Panc1 (cell line): ENCODE data around the gene ISCA1. TPM values are rescaled to one million over a fixed set of nuclear protein-coding genes. Genes with fewer than 3 reads are reported as not detected.

Source experiments
- ATAC-seq: fragments of 200-7000 bp; cut with Tn5 transposase; 2 replicates; pipeline ENCODE4 v1.9.1; 2020; ENCODE audit warnings: mild to moderate bottlenecking, moderate library complexity
- BruUV-seq: library from RNA; stranded (reverse); fragments of 400-500 nt; replicated peaks from 2 replicates; lab custom pipeline; 2021; lab: Mats Ljungman, UMichigan
- CTCF ChIA-PET: fragments of 300-600 bp; sonication (Branson Sonifier 250); formaldehyde crosslinking; loops from one replicate; lab custom pipeline; 2022; ENCODE audit warnings: antibody characterized with exemption; lab: Charles Lee
- POLR2A ChIA-PET: fragments of 300-600 bp; sonication (Branson Sonifier 250); formaldehyde crosslinking; loops from one replicate; lab custom pipeline; 2022; ENCODE audit warnings: antibody characterized with exemption; lab: Charles Lee
- DNase-seq: peaks from one replicate; pipeline ENCODE4 v3.0.0-alpha.2; 2010; ENCODE audit warnings: low read depth, low spot score
- H3K27ac ChIP-seq: 2 replicates; pipeline ENCODE4 v1.5.1; 2011; ENCODE audit warnings: mild to moderate bottlenecking, low read length, inconsistent platforms
- H3K27me3 ChIP-seq: fragments of 200-500 bp; sonication (Bioruptor generic); 2 replicates; pipeline ENCODE4 v1.6.0; 2014; ENCODE audit warnings: low read length, inconsistent platforms; ENCODE audit not compliant: control insufficient read depth, insufficient read depth
- H3K36me3 ChIP-seq: fragments of 200-500 bp; sonication (Bioruptor generic); 2 replicates; pipeline ENCODE4 v1.5.1; 2014; ENCODE audit warnings: inconsistent platforms, mild to moderate bottlenecking, low read length, moderate library complexity; ENCODE audit not compliant: control insufficient read depth, insufficient read depth
- H3K4me1 ChIP-seq: 2 replicates; pipeline ENCODE4 v1.5.1; 2011; ENCODE audit warnings: inconsistent platforms, mild to moderate bottlenecking, low read length, moderate library complexity; ENCODE audit not compliant: control insufficient read depth, insufficient read depth
- H3K4me3 ChIP-seq, 2 experiments: 2 replicates each; pipeline ENCODE4 v1.5.1; 2011 to 2012; ENCODE audit warnings: low read depth in 2 of 2, low read length in 2 of 2, mild to moderate bottlenecking in 2 of 2, inconsistent platforms in 1 of 2, moderate library complexity in 1 of 2
- H3K9me3 ChIP-seq: fragments of 200-500 bp; sonication (Bioruptor generic); 2 replicates; pipeline ENCODE4 v1.5.1; 2014; ENCODE audit warnings: low read depth, mild to moderate bottlenecking, inconsistent platforms, low read length, moderate library complexity; ENCODE audit not compliant: control insufficient read depth, insufficient read depth
- POLR2AphosphoS5 ChIP-seq: IDR thresholded peaks from 2 replicates; pipeline ENCODE4 v1.6.1; 2012; ENCODE audit warnings: mild to moderate bottlenecking, low read depth, low read length, moderate library complexity
- SIN3A ChIP-seq: IDR thresholded peaks from 2 replicates; pipeline ENCODE4 v1.6.1; 2012; ENCODE audit warnings: low read depth, mild to moderate bottlenecking, low read length, moderate library complexity, borderline replicate concordance; ENCODE audit not compliant: insufficient read depth
- TCF7L2 ChIP-seq: IDR thresholded peaks from 2 replicates; pipeline ENCODE4 v1.6.1; 2011; ENCODE audit warnings: mild to moderate bottlenecking, low read depth, low read length, inconsistent platforms
- in situ Hi-C: cut with HindIII; loops from 2 replicates; pipeline ENCODE4 v1.10.0; 2016; ENCODE audit warnings: low sequenced_read_pairs, low pct_unique_long_range_greater_than_20kb
- intact Hi-C: fragments of 100-400 bp; cut with micrococcal nuclease; formaldehyde crosslinking; loops from one replicate; pipeline ENCODE4 v1.10.0; 2022; ENCODE audit not compliant: unreplicated experiment
- total RNA-seq: library from RNA; stranded (reverse); gene quantifications from one replicate; pipeline ENCODE4 v1.2.1, GENCODE V29; 2021; ENCODE audit not compliant: unreplicated experiment
- TF ChIP-seq, protein P1 (sequence below), 2 experiments: IDR thresholded peaks; 2 replicates each; pipeline ENCODE4 v1.6.1; 2011 to 2012; ENCODE audit warnings: low read depth in 2 of 2, control low read depth in 1 of 2, low read length in 1 of 2, mild to moderate bottlenecking in 1 of 2, moderate library complexity in 1 of 2; ENCODE audit not compliant: insufficient read depth in 1 of 2
- TF ChIP-seq, protein P2 (sequence below): fragments of 450-650 bp; IDR thresholded peaks from 2 replicates; pipeline ENCODE4 v1.5.1; 2017; ENCODE audit warnings: mild to moderate bottlenecking

Gene ISCA1
- total RNA-seq, 1 experiment from 2014 or later: 19.9 TPM

DNA sequence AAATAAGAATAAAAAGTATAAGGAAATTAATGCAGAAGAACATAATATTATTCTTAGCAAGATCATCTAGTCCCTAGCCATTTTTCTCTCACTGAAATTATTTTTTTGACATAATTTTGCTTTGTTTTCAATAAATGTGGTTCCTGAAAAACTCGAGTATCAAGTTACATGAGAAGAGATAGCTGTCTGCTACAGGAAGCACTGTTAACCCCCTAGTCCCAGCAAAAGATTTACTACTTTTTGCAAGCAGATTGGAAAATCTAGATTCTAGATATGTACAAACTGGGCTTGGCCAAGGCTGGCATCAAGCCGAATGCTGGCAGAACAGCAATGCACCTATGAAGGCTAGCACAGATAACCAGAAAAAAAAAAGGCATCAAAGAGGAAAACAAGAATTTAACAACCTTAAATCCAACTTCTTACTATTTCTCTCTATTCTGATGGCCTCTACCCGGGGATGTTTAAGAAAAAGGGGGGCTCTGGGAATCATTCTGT, 21.9 kb upstream of the ISCA1 start:
- Histone ChIP-seq H3K36me3 (peaks cover 21% of the 10 kb centered on the region), H3K9me3 (no peaks in the 10 kb centered on the region), H3K4me3 (no peak overlapping the region), H3K27me3 (no peaks in the 10 kb centered on the region), H3K27ac (no peak overlapping the region), H3K4me1 (no peaks in the 10 kb centered on the region)
- BruUV-seq: no TSS peak
- ATAC-seq (no peak), DNase-seq (no peak)
- intact Hi-C loops (no loop called here), in situ Hi-C loops (no loop called here)
- CTCF ChIA-PET: no interaction called here
- POLR2A ChIA-PET: no interaction called here
- TF ChIP-seq POLR2AphosphoS5 (no peak), TCF7L2 (no peak), SIN3A (no peak)
- TF ChIP-seq, protein P1, sequence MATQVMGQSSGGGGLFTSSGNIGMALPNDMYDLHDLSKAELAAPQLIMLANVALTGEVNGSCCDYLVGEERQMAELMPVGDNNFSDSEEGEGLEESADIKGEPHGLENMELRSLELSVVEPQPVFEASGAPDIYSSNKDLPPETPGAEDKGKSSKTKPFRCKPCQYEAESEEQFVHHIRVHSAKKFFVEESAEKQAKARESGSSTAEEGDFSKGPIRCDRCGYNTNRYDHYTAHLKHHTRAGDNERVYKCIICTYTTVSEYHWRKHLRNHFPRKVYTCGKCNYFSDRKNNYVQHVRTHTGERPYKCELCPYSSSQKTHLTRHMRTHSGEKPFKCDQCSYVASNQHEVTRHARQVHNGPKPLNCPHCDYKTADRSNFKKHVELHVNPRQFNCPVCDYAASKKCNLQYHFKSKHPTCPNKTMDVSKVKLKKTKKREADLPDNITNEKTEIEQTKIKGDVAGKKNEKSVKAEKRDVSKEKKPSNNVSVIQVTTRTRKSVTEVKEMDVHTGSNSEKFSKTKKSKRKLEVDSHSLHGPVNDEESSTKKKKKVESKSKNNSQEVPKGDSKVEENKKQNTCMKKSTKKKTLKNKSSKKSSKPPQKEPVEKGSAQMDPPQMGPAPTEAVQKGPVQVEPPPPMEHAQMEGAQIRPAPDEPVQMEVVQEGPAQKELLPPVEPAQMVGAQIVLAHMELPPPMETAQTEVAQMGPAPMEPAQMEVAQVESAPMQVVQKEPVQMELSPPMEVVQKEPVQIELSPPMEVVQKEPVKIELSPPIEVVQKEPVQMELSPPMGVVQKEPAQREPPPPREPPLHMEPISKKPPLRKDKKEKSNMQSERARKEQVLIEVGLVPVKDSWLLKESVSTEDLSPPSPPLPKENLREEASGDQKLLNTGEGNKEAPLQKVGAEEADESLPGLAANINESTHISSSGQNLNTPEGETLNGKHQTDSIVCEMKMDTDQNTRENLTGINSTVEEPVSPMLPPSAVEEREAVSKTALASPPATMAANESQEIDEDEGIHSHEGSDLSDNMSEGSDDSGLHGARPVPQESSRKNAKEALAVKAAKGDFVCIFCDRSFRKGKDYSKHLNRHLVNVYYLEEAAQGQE (IDR thresholded peaks at IDR 0.05; ENCODE audit: insufficient read depth in 1 of 2, low read depth in 2 of 2, low read length in 1 of 2): no peak
- TF ChIP-seq, protein P2, sequence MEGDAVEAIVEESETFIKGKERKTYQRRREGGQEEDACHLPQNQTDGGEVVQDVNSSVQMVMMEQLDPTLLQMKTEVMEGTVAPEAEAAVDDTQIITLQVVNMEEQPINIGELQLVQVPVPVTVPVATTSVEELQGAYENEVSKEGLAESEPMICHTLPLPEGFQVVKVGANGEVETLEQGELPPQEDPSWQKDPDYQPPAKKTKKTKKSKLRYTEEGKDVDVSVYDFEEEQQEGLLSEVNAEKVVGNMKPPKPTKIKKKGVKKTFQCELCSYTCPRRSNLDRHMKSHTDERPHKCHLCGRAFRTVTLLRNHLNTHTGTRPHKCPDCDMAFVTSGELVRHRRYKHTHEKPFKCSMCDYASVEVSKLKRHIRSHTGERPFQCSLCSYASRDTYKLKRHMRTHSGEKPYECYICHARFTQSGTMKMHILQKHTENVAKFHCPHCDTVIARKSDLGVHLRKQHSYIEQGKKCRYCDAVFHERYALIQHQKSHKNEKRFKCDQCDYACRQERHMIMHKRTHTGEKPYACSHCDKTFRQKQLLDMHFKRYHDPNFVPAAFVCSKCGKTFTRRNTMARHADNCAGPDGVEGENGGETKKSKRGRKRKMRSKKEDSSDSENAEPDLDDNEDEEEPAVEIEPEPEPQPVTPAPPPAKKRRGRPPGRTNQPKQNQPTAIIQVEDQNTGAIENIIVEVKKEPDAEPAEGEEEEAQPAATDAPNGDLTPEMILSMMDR: no peak

DNA sequence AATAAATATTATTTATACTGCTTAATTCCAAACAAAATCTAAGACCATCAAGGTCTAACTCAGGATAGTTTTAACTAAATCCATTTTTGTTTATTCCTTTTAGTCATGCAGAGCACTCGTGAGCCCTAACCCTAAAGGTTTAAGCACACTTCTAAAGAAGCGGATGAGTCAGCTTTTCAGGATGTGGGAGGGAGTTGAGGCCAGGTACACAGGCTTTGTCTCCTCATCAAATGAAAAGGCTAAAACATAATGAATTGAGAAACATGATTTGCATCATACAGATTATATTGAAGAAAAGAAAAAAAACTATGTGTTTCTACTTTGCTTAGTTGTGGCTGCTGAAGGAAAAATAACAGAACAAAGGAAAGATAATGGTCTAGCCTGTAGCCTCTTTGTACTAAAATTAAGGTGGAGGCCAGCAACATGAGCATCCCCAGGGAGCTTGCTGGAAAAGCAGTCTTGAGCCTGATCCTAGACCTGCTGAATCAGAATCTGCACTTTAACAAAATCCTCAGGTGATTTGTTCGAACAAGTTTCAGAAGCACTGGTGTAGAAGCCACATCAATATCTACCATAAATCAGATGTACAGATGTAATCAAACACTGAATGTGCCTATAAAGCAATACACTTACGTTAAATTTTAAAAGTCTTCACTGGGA, 21.1 kb upstream of the ISCA1 start:
- Histone ChIP-seq H3K36me3 (peaks cover 24% of the 10 kb centered on the region), H3K27me3 (no peaks in the 10 kb centered on the region), H3K9me3 (no peaks in the 10 kb centered on the region), H3K4me3 (no peak overlapping the region), H3K4me1 (no peaks in the 10 kb centered on the region), H3K27ac (no peak overlapping the region)
- in situ Hi-C loops (no loop called here), intact Hi-C loops (no loop called here)
- ChIA-PET CTCF (no interaction called here), POLR2A (no interaction called here)
- no peak for DNase-seq
- ATAC-seq: no peak
- TF ChIP-seq, protein P2: no peak
- TF ChIP-seq, protein P1 (IDR thresholded peaks at IDR 0.05; ENCODE audit: insufficient read depth in 1 of 2, low read depth in 2 of 2, low read length in 1 of 2): no peak
- TF ChIP-seq SIN3A (no peak), POLR2AphosphoS5 (no peak), TCF7L2 (no peak)
- no TSS peak for BruUV-seq
